K562 (cell line): ENCODE results near the gene CD164L2. TPM values are rescaled to one million over a fixed set of nuclear protein-coding genes. Genes with fewer than 3 reads are reported as not detected.

Experiments used
- CCNT2 ChIP-seq: IDR thresholded peaks from 2 replicates; pipeline ENCODE4 v1.6.1; 2011; ENCODE audit warnings: borderline replicate concordance, low read depth, mild to moderate bottlenecking, moderate library complexity, mixed read lengths, low read length; ENCODE audit not compliant: insufficient read length; ENCODE audit errors: extremely low read depth
- CEBPB ChIP-seq: fragments of 450-650 bp; IDR thresholded peaks from 2 replicates; pipeline ENCODE4 v1.6.1; 2016; ENCODE audit warnings: missing genetic modification characterization, missing compliant biosample characterization
- EZH2 ChIP-seq: IDR thresholded peaks from 2 replicates; pipeline ENCODE4 v1.6.1; 2012; ENCODE audit warnings: low read depth, mild to moderate bottlenecking, inconsistent platforms, low read length, borderline replicate concordance
- FUS ChIP-seq: fragments of 200-400 bp; formaldehyde crosslinking; optimal IDR thresholded peaks from 2 replicates; pipeline ENCODE3; 2017; ENCODE audit warnings: low read depth, low read length
- HDAC8 ChIP-seq: fragments of 450-650 bp; IDR thresholded peaks from 2 replicates; pipeline ENCODE4 v1.6.1; 2016; ENCODE audit warnings: mild to moderate bottlenecking, missing genetic modification characterization, moderate library complexity, missing compliant biosample characterization
- MITF ChIP-seq: IDR thresholded peaks from 2 replicates; pipeline ENCODE4 v1.6.1; 2014; ENCODE audit warnings: antibody characterized with exemption
- MYC ChIP-seq, 2 experiments: fragments of 250-450 bp in 1 of 2; sonication (Bioruptor Pico) in 1 of 2; IDR thresholded peaks; 2 replicates each; pipeline versions ENCODE4 v1.5.1 to v1.6.1; 2012 to 2021; ENCODE audit warnings: low read depth in 2 of 2, borderline replicate concordance in 1 of 2, improper control_type of control experiment in 1 of 2, low read length in 1 of 2, mild to moderate bottlenecking in 1 of 2, moderate library complexity in 1 of 2
- NONO ChIP-seq, 2 experiments: fragments of 200-400 bp in 1 of 2; fragments of 450-650 bp in 1 of 2; formaldehyde crosslinking in 1 of 2; IDR thresholded peaks; 2 replicates each; pipeline ENCODE4 v1.6.1; 2017; ENCODE audit warnings: low read depth in 2 of 2, mild to moderate bottlenecking in 2 of 2, moderate library complexity in 2 of 2, low read length in 1 of 2
- TAL1 ChIP-seq: fragments of 450-650 bp; IDR thresholded peaks from 2 replicates; pipeline ENCODE4 v1.6.1; 2016; ENCODE audit warnings: mild to moderate bottlenecking
- TCF15 ChIP-seq: fragments of 250-450 bp; sonication (Bioruptor Pico); IDR thresholded peaks from 2 replicates; pipeline ENCODE4 v1.8.0; 2022; ENCODE audit warnings: moderate library complexity, mild to moderate bottlenecking, inconsistent platforms
- THRB ChIP-seq: fragments of 450-650 bp; formaldehyde crosslinking; conservative IDR thresholded peaks from 2 replicates; pipeline ENCODE4 v1.4.0; 2022; ENCODE audit warnings: mild to moderate bottlenecking, missing genetic modification characterization
- ZNF232 ChIP-seq: sonication (generic); formaldehyde crosslinking; IDR thresholded peaks from 2 replicates; pipeline ENCODE4 v1.8.0; 2022; ENCODE audit warnings: mild to moderate bottlenecking, missing genetic modification reagents
- ZNF395 ChIP-seq: fragments of 200-800 bp; sonication (Bioruptor generic); IDR thresholded peaks from 2 replicates; pipeline ENCODE4 v1.6.1; 2017; ENCODE audit warnings: missing genetic modification characterization, missing compliant biosample characterization
- ZNF398 ChIP-seq: fragments of 250-450 bp; sonication (Bioruptor Pico); IDR thresholded peaks from 2 replicates; pipeline ENCODE4 v1.8.0; 2021; ENCODE audit warnings: moderate library complexity, mild to moderate bottlenecking, inconsistent platforms
- ZNF639 ChIP-seq, 2 experiments: fragments of 200-800 bp in 1 of 2; sonication (Bioruptor generic) in 1 of 2; sonication (generic) in 1 of 2; formaldehyde crosslinking in 1 of 2; IDR thresholded peaks in 1 of 2; conservative IDR thresholded peaks in 1 of 2; 2 replicates each; pipeline versions ENCODE4 v1.5.0 to v1.6.1; 2016 to 2020; ENCODE audit warnings: missing compliant biosample characterization in 1 of 2, missing genetic modification characterization in 1 of 2, missing genetic modification reagents in 1 of 2
- polyA plus RNA-seq, 8 experiments: library from polyadenylated mRNA; depleted of rRNA in 4 of 8; stranded (reverse) in 5 of 8; unstranded in 3 of 8; fragments of >200 nt; fragmentation: Nextera tagmentation in 2 of 8; fragmentation: Illumina TruSeq in 1 of 8; extraction: Ambion mirVana in 2 of 8; extraction: Trizol in 1 of 8; gene quantifications; 2 replicates each; pipeline versions ENCODE4 v1.2.1 to v1.2.3, GENCODE V29; 2011 to 2014; ENCODE audit warnings: inconsistent platforms in 1 of 8, missing spikeins in 1 of 8
- total RNA-seq, 7 experiments: library from RNA; depleted of rRNA in 6 of 7; stranded (reverse); fragments of >200 nt in 6 of 7; fragmentation: Illumina TruSeq in 2 of 7; extraction: Trizol in 2 of 7; gene quantifications; 2 replicates each; pipeline versions ENCODE4 v1.2.1 to v1.2.3, GENCODE V29; 2011 to 2021; ENCODE audit warnings: low replicate concordance in 1 of 7

Gene CD164L2
- total and polyA plus RNA-seq, 9 of the 15 experiments (the other 6 are each of a cell fraction or from before 2014, with no cell fraction given) = 0.08 to 0.92 (median 0.38) TPM; not detected in 1

- no peak for TF ChIP-seq MITF
- no peak for TF ChIP-seq ZNF232
- peak; percentile 95 for TF ChIP-seq CCNT2
- no peak for TF ChIP-seq FUS
- no peak for TF ChIP-seq ZNF395 (CRISPR knock-in tag)
- no peak for TF ChIP-seq THRB
- TF ChIP-seq EZH2 = no peak
- TF ChIP-seq MYC (IDR thresholded peaks at IDR 0.05; ENCODE audit: low read depth, low read length) = peak; percentile 84
- peak; percentile 42; the same call in 1 of the 2 replicates for TF ChIP-seq MYC (CRISPR knock-in tag; IDR thresholded peaks at IDR 0.05; ENCODE audit: borderline replicate concordance, low read depth)
- TF ChIP-seq ZNF639 (CRISPR knock-in tag; conservative IDR thresholded peaks at IDR 0.05 in 1 of 2, IDR thresholded peaks at IDR 0.05 in 1 of 2) = 0 out of 4 replicates have a peak, but pooled peaks of 1 of the 2 experiments have one; percentile 31
- no peak for TF ChIP-seq TAL1
- TF ChIP-seq ZNF398 = no peak
- TF ChIP-seq CEBPB (tag) = no peak
- no peak for TF ChIP-seq HDAC8
- no peak for TF ChIP-seq TCF15 (CRISPR knock-in tag)
- peak in 1 of 2 experiments; percentile 96; a peak in 2 of 4 replicates for TF ChIP-seq NONO (IDR thresholded peaks at IDR 0.05; ENCODE audit: low read depth in 2 of 2, low read length in 1 of 2)
These were observed 16.5 kb downstream of the CD164L2 start, which contains the start of gene MAP3K6 (continued) for GRCh38 chr1:27366411-27367159.
